Caco-2 (cell line): ENCODE data around the gene HACD4. TPM values are rescaled to one million over a fixed set of nuclear protein-coding genes. Genes with fewer than 3 reads are reported as not detected.
A peak's percentile ranks its signal among the peaks of the same experiment; 100 is the strongest.

Experiments used
- BruUV-seq: library from RNA; stranded (reverse); fragments of 400-500 nt; replicated peaks from 2 replicates; lab custom pipeline; 2021; lab: Mats Ljungman, UMichigan
- CTCF ChIA-PET: fragments of 300-600 bp; sonication (Branson Sonifier 250); formaldehyde crosslinking; loops from one replicate; lab custom pipeline; 2022; ENCODE audit warnings: antibody characterized with exemption; lab: Charles Lee
- POLR2A ChIA-PET: fragments of 300-600 bp; sonication (Branson Sonifier 250); formaldehyde crosslinking; loops from one replicate; lab custom pipeline; 2022; ENCODE audit warnings: antibody characterized with exemption; lab: Charles Lee
- DNase-seq, 2 experiments: peaks; one replicate each; pipeline versions ENCODE4 v3.0.0 to v3.0.0-alpha.2; 2020 to 2022
- H3K27me3 ChIP-seq: replicated peaks from 2 replicates; pipeline ENCODE4 v1.6.0; 2011; ENCODE audit warnings: low read length; ENCODE audit not compliant: control insufficient read depth, insufficient read depth
- H3K36me3 ChIP-seq: 2 replicates; pipeline ENCODE4 v1.5.1; 2011; ENCODE audit warnings: low read length; ENCODE audit not compliant: control insufficient read depth, insufficient read depth
- H3K4me1 ChIP-seq: fragments of 250-450 bp; sonication (Bioruptor Pico); 2 replicates; pipeline ENCODE4 v1.5.1; 2020; ENCODE audit warnings: mild to moderate bottlenecking
- H3K4me3 ChIP-seq: 2 replicates; pipeline ENCODE4 v1.5.1; 2011; ENCODE audit warnings: low read depth, mild to moderate bottlenecking, control low read depth, low read length
- H3K9me3 ChIP-seq: fragments of 250-450 bp; sonication (Bioruptor Pico); 2 replicates; pipeline ENCODE4 v1.5.1; 2020; ENCODE audit warnings: mild to moderate bottlenecking, moderate library complexity
- H3K27ac Mint-ChIP-seq: one replicate; pipeline ENCODE4 v1.8.0; 2022; ENCODE audit warnings: mixed read lengths; ENCODE audit not compliant: unreplicated experiment
- H3K27me3 Mint-ChIP-seq: one replicate; pipeline ENCODE4 v1.8.0; 2022; ENCODE audit warnings: mixed read lengths; ENCODE audit not compliant: insufficient read depth, unreplicated experiment
- H3K36me3 Mint-ChIP-seq: one replicate; pipeline ENCODE4 v1.8.0; 2022; ENCODE audit warnings: mild to moderate bottlenecking, mixed read lengths; ENCODE audit not compliant: insufficient read depth, unreplicated experiment
- H3K4me1 Mint-ChIP-seq: one replicate; pipeline ENCODE4 v1.8.0; 2022; ENCODE audit warnings: low read depth, mixed read lengths; ENCODE audit not compliant: unreplicated experiment
- H3K4me3 Mint-ChIP-seq: one replicate; pipeline ENCODE4 v1.8.0; 2022; ENCODE audit warnings: mild to moderate bottlenecking, moderate library complexity, mixed read lengths; ENCODE audit not compliant: unreplicated experiment
- H3K9me3 Mint-ChIP-seq: one replicate; pipeline ENCODE4 v1.8.0; 2022; ENCODE audit warnings: mixed read lengths; ENCODE audit not compliant: unreplicated experiment
- intact Hi-C: fragments of 100-400 bp; cut with micrococcal nuclease; formaldehyde crosslinking; loops from one replicate; pipeline ENCODE4 v1.10.0; 2022; ENCODE audit not compliant: unreplicated experiment
- total RNA-seq: library from RNA; stranded (reverse); gene quantifications from 2 replicates; pipeline ENCODE4 v1.2.3, GENCODE V29; 2022
- TF ChIP-seq, protein P1 (sequence below), 2 experiments: fragments of 200-600 bp in 1 of 2; IDR thresholded peaks; 1 replicate in 1 of 2; 2 replicates in 1 of 2; pipeline versions ENCODE4 v1.5.1 to v1.8.0; 2011 to 2022; ENCODE audit warnings: antibody characterized with exemption in 1 of 2, control low read depth in 1 of 2, inconsistent platforms in 1 of 2, low read depth in 1 of 2, low read length in 1 of 2, mild to moderate bottlenecking in 1 of 2, moderate library complexity in 1 of 2; ENCODE audit not compliant: insufficient read depth in 1 of 2, severe bottlenecking in 1 of 2, unreplicated experiment in 1 of 2

HACD4 gene
- total RNA-seq, 1 experiment from 2014 or later, result not detected

DNA sequence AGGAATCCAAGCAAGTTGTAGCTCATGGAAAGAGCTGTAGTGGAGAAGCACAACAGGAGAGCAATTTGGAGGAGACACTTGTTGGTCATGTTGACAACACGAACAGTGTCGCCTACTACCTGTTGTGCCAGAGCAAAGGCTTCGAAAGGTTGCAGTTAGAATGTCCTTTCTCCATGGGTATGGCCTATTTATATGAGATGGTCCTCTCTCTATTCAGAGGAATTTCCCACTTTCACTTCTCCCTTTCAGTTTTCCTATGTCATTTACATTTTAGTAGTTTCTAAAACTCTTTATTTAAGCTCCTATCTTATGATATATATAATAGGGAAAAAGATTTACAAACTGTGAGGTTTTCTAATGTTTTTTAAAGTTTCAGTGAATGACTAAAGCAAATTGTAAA is 46.3 kb upstream of the HACD4 start, which contains the start of gene IFNB1:
Gene IFNB1 (minus strand): TSS at position 162 of the 400 bp plus-strand sequence. CDS start 73 bp downstream, at position 89.
- no peaks in the 10 kb centered on the region for H3K4me1 Mint-ChIP-seq
- intact Hi-C loops, result loop anchor here (1.0 kb wide), 1 partner anchor 34 kb away; no protein-coding TSS in a partner anchor
- H3K4me3 ChIP-seq, result no peak within 1 kb of the TSS
- H3K36me3 Mint-ChIP-seq, result no peaks in the 10 kb centered on the region
- no peaks in the 10 kb centered on the region for H3K27me3 Mint-ChIP-seq
- no peaks in the 10 kb centered on the region for H3K36me3 ChIP-seq
- peaks cover 9% of the 10 kb centered on the region for H3K4me1 ChIP-seq
- H3K9me3 ChIP-seq, result no peaks in the 10 kb centered on the region
- no peak within 1 kb of the TSS for H3K4me3 Mint-ChIP-seq
- H3K27ac Mint-ChIP-seq, result no peak within 1 kb of the TSS
- no peaks in the 10 kb centered on the region for H3K27me3 ChIP-seq
- TF ChIP-seq, protein P1, sequence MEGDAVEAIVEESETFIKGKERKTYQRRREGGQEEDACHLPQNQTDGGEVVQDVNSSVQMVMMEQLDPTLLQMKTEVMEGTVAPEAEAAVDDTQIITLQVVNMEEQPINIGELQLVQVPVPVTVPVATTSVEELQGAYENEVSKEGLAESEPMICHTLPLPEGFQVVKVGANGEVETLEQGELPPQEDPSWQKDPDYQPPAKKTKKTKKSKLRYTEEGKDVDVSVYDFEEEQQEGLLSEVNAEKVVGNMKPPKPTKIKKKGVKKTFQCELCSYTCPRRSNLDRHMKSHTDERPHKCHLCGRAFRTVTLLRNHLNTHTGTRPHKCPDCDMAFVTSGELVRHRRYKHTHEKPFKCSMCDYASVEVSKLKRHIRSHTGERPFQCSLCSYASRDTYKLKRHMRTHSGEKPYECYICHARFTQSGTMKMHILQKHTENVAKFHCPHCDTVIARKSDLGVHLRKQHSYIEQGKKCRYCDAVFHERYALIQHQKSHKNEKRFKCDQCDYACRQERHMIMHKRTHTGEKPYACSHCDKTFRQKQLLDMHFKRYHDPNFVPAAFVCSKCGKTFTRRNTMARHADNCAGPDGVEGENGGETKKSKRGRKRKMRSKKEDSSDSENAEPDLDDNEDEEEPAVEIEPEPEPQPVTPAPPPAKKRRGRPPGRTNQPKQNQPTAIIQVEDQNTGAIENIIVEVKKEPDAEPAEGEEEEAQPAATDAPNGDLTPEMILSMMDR (IDR thresholded peaks at IDR 0.05; ENCODE audit: insufficient read depth in 1 of 2, low read depth in 1 of 2, low read length in 1 of 2, severe bottlenecking in 1 of 2, unreplicated experiment in 1 of 2), result no peak
- no TSS peak for BruUV-seq
- DNase-seq, result no peak
- H3K9me3 Mint-ChIP-seq, result no peaks in the 10 kb centered on the region
- ChIA-PET POLR2A (no interaction called here), CTCF (interaction anchor here (2.3 kb wide), 1 partner anchor 33 kb away, joined by 23 read pairs; no protein-coding TSS in a partner anchor)

DNA sequence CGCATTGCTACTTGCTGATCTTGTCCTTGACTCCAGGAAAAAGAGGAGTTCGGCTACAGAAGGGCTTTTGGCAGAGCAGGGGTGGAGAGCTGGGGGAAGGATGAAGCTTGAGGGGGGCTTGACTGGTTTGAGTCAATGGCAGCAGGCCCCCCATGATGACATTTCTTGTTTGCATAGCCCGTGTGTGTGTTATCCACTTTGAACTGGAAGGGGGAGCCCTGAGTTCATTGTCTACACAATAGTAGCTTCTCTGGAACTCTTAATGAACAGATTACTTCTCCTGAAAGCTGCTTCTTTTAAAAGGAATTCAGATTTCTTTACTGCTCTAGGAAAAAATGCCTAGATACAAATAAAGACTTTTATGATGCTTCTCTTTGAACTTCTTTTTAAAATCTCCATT is 44.0 kb upstream of the HACD4 start:
- POLR2A ChIA-PET, result no interaction called here

DNA sequence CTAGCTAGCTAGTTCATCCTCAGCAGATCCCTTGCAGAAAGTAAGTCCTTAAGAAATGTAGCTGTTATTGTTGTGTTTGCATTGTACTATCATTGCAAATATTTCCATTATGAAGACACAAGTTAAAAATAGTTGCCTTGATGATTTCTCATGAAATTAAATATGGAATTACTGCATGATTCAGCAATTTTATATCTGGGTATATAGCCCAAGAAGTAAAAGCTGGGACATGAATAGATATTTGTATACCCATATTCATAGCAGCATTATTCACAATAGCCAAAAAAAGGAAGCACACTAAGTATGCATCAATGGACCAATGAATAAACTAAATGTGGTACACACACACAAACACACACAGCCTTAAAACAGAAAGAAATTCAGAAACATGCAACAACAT is 39.5 kb upstream of the HACD4 start:
- no peak overlapping the region for H3K4me3 ChIP-seq
- intact Hi-C loops, result no loop called here
- no peaks in the 10 kb centered on the region for H3K9me3 ChIP-seq
- no peaks in the 10 kb centered on the region for H3K4me1 Mint-ChIP-seq
- no TSS peak for BruUV-seq
- peaks cover 16% of the 10 kb centered on the region for H3K4me1 ChIP-seq
- H3K27ac Mint-ChIP-seq, result no peak overlapping the region
- H3K27me3 Mint-ChIP-seq, result no peaks in the 10 kb centered on the region
- no peaks in the 10 kb centered on the region for H3K9me3 Mint-ChIP-seq
- TF ChIP-seq, protein P1 (IDR thresholded peaks at IDR 0.05; ENCODE audit: insufficient read depth in 1 of 2, low read depth in 1 of 2, low read length in 1 of 2, severe bottlenecking in 1 of 2, unreplicated experiment in 1 of 2), result no peak
- CTCF ChIA-PET, result no interaction called here
- H3K4me3 Mint-ChIP-seq, result no peak overlapping the region
- no peaks in the 10 kb centered on the region for H3K27me3 ChIP-seq
- POLR2A ChIA-PET, result no interaction called here
- no peak for DNase-seq
- H3K36me3 Mint-ChIP-seq, result no peaks in the 10 kb centered on the region
- no peaks in the 10 kb centered on the region for H3K36me3 ChIP-seq

More for the DNA sequence above, 44.0 kb upstream of the HACD4 start:
- no peak for DNase-seq
- no peaks in the 10 kb centered on the region for H3K9me3 Mint-ChIP-seq
- TF ChIP-seq, protein P1 (IDR thresholded peaks at IDR 0.05; ENCODE audit: insufficient read depth in 1 of 2, low read depth in 1 of 2, low read length in 1 of 2, severe bottlenecking in 1 of 2, unreplicated experiment in 1 of 2), result no peak
- no peaks in the 10 kb centered on the region for H3K36me3 Mint-ChIP-seq
- CTCF ChIA-PET, result no interaction called here
- H3K4me3 Mint-ChIP-seq, result no peak overlapping the region
- no peaks in the 10 kb centered on the region for H3K4me1 Mint-ChIP-seq
- no peaks in the 10 kb centered on the region for H3K27me3 Mint-ChIP-seq
- peaks cover 13% of the 10 kb centered on the region for H3K4me1 ChIP-seq
- BruUV-seq, result no TSS peak
- H3K9me3 ChIP-seq, result no peaks in the 10 kb centered on the region
- H3K27ac Mint-ChIP-seq, result peak overlapping the region; percentile 73
- H3K36me3 ChIP-seq, result no peaks in the 10 kb centered on the region
- intact Hi-C loops, result no loop called here
- no peaks in the 10 kb centered on the region for H3K27me3 ChIP-seq
- H3K4me3 ChIP-seq, result no peak overlapping the region
